ENCODE measurements around the gene PNKP.

PNKP gene

DNA sequence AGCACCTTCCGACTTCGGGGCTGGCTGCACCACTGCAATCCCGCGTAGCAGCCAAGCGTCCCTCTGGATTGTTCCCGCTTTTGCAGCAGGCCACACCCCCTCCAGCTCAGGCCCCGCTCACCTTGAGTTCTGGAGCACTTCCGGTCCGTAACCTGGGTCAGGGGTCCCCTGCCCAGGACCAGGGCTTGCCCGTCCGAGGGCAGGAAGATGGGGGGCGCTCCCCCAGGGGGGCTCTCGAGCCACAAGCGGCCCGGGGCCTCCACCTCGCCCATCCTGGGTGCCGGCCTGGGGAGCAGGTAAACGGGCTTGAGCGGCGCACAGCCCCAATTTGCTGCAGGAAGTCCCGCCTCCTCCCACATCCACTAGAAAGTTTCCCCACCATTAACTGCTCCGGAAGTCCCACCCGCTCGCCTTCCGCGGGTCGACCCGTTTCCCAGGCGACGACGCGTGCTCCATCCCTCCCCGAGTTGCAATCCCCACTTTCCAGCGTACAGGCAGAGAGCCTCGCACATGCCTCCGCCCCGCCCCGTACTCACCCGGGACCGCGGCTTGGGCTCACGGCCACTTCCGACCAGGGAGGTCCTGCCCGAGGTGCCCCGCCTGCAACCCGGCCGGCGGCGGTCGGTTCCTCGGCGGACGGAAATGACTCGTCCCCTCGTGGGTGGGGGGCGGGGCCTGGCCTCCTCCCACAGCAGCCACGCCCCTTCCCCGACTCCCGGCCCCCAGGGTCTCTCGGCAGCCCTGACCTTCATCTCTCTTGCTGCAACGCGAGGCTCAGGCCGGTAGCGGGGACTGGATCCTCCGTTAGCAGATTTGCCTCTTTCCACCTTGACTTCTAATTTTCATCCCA, at the start of gene PNKP:
Gene PNKP, minus strand, starts transcription at position 644 of the 850 bp plus-strand sequence. Its CDS starts 372 bp downstream, at position 272.
- DNase-seq: peak; percentile 91

DNA sequence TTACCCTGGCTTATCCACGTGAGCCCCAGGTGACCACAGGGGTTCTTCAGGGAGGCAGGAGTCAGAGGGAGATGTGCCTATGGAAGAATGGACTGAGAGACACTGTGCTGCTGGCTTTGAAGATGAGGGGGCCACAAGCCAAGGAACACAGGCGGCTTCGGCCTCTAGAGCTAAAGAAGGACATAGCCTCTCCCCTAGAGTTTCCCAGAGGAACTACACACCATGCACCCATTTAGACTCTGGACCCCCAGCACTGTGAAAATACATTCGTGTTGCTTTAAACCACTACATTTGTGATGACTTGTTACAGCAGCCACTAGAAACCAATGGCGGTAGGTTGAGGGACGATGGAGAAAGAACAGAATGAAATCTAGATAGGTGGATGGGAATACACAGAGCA, 47.9 kb upstream of the PNKP start:
- no peak for DNase-seq

DNA sequence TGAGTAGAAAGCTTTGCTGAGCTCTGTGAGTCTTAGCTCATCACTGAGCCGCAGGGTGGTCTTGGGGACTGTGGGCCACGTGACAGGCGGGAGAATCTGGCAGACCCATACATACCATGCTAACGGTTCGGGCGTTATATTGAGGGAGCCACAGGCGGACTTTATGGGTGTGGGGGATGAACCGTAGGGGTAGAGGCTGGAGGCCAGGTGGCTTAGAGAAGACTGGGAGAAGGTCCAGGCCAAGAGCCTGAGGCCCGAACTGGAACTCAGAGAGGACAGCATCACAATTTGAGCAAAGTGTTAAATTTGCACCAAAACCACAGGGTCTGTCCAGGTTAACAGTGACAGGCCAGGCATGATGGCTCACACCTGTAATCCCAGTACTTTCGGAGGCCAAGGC, 46.3 kb upstream of the PNKP start:
- DNase-seq: no peak

DNA sequence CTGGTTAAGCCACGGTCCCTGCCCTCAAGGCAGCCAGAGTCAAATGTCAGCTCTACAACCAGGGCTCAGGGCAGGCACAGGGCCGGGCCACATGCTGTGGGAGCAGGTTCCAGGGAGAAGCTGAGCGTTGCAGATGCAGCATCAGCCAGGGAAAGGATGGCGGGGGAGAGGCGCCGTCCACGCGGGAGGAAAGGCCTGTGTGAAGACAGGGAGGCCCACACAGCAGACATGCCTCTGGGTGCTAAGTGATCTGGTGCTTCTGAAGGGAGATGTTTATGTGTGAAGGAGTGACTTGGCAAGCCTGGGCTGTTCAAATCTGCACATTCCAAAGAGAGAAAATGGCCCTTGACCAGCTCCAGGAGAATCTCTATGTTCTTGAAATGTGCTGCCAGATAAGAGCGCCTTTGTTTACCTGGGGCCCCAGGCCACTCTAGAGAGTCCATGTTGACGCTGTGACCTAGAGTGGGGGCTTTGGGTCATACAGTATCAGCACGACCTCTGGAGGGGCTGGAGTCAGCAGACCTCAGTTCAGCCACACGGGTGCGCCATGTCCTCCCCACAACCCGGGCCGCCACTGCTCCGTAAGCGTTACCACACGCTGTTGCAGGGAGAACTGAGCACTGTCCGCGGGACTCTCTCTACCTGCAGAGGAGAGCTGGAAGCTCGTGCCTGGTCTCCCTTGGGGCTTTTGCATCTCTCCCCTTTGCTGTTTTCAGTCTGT, 45.7 kb upstream of the PNKP start:
- no peak for DNase-seq

DNA sequence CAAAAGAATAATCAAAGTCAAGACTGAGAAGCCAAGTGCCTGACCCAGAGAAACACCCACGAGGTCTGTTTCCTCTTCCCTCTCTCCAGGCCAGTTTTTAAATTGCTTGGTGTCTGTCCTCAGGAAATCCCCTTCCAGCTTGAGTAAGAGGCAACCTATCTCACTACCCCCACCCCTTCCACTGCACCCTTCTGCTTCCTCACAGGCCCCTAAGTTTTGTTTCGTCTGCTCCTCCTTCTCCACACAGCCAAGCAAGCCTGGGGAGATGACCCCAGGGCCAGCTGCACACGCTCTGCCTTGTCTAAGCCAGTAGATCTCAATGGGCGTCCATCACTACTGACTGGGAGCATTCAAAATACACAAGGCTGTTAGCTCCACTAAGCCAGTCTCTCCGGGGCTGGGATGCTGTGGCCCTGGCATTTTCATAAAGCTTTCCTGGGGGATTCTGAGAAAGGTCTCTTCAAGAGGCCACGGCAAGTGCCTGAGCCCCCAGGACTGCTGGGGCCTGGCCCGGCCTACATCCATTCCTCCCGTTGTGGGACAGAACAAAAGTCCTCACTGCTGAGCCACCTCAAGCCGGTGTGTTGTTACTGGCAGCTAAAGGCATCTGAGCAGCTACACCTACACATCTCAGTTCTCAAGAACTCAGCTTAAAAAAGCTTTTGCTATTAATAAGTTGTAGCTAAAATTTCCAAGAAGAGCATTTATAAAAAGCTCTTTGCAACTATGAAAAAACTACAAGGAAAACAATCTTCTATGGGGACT, 44.2 kb upstream of the PNKP start:
- no peak for DNase-seq

DNA sequence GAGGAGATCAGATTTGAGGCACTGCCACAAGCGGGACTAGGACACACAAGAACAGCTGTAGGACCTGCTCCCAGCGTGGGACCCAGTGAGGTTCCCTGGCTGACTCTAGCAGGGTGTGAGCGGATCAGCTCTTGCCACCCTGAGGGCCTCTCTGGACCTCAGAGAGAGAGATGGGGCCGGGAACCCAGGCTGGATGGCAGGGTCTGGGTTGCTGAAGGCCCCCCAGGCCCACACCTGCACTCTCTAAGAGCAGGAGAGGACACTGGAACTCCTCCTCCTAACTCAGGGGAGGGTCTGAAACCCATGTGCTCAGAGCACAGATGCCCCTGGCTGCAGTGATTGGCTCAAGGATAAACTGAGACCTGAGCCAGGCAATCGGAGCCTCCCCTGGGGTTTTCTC, 42.8 kb upstream of the PNKP start:
- DNase-seq: no peak

DNA sequence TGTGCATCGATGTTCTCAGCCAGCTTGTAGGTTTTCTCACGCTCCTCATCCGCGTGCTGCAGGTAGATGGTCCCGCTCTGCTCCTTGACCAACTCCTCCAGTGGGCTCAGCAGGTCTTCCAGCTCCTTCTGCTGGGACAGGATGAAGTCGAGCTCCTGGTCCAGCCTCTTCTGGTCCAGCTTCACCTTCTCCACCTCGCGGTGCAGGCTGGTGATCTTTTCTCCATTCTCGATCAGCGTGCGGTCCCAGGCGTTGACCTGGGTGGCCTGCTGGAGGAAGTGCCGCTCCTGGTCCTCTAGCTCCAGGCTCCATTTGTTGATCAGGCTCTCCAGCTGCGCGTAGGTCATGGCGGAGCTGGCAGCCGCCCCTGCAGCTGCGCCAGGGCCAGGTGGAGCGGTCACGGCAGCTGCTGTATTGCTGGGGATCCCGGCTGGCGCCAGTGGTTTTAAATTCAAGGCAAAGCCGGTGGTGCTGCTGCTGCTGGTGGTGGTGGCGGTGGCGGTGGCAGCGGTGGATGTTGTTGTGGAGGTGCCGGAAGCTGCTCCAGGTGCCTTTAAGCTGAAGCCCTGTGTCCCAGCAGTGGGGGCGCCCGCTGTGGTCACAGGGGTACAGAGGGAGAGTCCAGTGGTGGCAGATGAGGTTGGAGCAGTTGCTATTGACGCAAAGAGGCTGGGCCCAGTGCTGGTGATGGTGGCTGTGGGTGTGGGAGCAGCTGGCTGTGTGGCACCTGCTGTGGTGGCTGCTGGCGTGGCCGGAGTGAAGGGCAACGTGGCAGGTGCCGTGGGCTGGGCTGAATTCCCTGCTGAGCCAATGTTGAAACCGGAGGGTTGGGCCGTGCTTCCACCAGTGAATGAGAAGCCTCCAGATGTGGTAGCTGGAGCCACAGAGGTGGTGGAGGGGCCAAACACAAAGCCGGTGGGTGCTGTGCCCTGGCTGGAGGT, 41.4 kb upstream of the PNKP start:
- no peak for DNase-seq

DNA sequence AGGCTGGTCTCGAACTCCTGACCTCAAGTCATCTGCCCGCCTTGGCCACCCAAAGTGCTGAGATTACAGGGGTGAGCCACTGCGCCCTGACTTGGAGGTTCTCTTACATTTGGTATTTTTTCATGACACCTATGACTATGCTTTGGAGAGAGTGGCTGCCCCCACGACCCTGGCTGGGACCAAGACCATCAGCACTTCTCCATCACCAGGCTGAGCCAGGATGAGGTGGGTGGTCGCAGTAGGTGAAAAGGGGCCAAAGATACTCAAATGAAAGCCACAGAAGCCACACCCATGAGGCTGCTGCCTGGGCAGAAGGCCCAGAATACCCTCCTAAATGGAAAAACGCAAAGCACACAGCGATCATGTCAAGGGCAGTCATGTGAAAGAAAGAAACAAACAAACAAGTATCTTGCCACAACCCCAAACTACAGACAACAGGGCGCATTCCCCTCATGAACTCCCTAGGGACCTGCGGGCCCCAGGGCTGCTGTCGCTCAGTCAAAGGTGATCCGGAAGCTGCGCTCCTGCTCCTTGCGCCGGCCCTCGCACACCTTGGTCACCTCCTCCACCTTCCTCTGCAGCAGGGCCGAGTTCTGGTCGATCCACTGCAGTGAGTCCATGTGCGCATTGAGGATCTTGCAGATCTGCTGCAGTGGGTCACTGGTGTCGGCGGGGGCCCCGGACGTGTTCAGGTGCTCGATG, 40.5 kb upstream of the PNKP start:
- DNase-seq: no peak

DNA sequence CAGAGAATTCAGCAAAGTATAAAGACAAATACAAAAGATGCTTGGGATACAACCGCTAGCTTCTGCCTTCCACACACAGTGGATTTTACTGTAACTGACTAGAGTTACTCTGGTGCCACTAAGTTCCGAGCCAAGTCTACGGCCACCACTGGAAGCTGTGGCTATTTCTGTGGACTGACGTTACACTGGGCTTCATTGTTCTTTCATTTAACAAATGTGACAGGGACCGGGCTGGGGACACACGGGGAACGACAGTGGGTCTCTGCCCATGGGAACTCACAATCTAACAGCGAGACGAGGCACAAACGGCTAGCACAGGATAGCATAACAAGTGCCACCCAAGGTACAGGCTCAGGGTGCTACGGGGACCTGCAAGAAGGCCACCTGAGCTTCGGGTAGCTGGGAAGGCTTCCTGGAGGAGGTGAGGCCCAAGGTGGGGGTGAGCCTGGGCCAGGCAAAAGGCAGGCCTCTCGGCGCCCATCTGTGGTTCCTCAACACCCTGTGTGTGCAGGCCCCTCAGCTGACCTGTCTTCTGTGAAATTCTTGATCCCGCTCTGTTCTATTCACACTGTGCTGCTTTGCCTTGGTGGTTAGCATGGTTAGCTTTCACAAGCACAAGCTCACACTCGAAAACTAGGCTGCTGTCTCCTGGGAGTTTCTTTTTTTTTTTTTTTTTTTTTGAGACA, 39.6 kb upstream of the PNKP start:
- no peak for DNase-seq

DNA sequence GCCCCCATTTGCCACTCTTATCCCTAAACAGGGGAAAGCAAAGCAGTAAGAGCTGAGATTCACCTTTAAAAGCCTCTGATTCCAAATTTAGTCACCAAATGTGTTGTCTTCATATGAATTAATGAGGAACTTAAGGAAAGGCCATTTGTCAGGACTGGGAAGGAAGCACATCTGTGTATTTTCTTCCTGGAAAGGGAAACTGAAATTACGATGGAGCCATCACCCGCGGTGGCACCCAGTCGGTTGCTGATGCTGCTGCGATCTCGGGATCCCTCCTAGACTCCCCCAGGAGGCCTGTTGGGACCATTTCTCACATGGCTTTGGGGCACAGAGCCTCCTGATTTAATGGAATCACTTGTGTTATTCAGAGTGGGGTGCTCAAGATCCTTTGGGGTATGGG, 36.8 kb upstream of the PNKP start:
- DNase-seq: no peak

DNA sequence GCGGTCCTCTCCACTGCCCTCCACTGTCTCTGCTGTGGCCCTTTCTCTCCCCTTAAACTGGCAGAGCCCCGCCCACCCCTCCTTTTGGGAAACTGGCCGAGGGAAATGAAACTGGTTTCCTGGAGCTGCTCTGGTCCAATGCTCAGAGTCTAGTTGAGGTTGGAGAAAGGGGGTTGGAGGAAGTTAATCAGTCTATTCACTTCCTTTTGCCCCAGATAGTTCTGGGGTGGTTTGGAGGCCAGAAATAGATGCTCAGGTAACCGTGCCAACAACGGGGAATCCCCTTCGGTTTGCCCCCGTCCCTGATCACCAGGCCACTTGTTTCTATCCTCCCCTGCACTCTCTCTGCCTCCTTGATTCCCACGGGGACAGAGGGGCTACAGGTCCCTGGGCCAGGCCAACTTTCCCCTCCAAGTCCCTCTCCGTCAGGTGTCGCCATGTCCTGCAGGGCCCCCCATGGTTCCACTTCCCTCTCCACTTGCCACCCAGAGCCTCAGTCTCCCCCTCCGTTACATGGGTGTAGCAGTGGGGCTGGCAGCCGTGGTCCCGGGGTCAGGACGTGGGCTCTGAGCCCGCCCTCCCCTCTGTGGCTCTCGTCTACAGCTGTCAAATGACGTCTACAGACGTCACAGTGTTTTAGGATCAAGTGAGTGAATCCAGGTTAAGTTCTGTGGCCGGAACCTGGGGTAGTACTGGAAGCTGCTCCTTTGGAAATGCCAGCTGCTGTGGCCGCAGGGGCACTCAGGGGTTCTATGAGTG, 29.7 kb upstream of the PNKP start, which contains the start of gene IL4I1:
Gene IL4I1, minus strand, starts transcription at position 25 of the 759 bp plus-strand sequence. CDS start 727 bp downstream, outside the sequence.
- peak; percentile 13 for DNase-seq

DNA sequence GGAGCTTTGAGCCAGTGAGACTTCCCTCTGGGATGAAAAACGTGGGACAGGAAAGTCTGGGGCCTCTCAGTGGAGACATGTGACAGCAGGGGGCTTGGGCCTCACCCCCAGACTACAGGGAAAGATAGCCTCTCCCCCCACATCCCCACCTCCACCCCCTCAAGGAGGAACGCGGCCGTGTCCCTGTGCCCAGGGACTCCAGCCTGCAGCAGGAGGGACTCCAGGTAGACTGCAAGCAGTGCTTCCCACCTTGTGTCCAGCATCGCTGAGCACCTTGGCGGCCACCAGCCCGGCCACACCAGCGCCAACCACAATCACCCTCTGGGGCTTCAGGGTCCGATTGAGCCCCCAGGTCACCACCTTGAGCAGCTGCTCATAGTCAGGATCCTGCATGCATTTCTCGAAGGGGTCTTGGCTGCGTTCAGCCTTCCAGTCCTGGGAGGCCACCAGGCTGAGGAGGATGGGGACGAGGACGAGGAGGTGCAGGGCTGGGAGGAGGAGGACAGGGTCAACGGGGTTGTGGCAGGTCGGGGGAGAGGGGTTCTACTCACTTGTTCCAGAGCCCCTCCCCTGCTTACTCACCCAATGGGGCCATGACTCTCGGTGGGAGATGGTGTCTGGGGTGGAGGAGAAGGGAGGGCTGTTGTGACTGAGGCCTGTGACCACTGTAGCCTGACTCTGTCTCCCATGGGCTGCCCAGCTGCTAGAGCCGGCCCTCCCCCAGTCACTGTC, 28.4 kb upstream of the PNKP start:
- no peak for DNase-seq

DNA sequence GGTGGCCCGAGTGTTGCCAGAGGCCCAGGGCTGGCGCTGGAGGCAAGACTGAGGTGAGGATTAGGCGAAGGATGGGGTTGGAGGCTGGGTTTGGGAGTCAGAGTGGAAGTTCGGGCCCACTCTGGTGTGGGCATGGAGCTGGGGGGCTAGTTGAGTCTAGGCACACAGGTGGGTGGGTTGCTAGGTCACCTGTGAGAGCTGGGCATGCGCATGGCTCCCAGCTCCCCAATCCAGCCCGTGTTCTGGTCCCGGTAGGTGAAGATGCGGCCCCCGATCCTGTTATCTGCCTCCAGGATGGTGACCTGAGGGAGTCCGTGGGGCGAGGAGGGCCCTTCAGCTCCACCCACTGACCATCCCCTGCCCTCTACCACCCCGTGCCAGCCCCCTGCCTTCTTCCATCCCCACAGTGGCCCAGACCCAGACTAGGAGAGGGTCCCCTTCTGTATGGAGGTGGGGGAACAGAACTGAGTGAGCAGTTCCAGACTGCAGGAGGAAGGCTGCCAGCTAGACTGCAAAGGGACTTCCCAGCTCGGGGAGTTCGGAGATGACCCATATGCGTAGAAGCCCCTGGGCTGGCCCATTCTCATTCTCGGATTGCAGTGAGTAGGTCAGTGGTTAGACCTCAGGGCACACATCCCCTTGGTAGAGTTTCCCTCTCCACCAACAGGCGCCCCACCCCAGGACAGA, 27.6 kb upstream of the PNKP start:
- no peak for DNase-seq

DNA sequence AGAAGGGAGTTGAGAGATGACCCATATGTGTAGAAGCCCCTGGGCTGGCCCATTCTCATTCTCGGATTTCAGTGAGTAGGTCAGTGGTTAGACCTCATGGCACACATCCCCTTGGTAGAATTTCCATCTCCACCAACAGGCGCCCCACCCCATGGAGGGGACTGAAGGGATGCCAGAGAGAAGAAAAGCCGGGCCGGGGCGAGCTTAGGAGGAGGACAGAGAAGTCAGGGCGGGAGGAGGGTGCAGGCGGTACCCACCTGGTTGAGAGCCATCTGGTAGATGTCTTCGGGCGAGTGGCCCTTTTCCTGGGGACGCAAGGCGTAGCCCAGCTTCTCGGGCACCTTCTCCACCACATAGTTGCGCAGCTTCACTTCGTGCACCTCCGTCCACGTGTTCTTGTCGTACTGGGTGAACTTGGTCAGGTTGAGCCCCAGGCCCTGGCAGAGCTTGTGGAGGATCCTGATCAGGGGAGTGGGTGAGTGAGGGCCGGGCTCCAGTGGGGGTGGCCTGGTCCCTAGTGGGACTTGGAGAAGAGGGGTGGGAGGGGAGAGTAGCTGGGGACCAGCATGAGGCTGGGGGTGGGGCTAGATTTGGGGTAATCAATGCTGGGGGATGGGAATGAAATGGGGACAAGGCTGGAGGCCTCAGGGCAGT, 26.8 kb upstream of the PNKP start:
- DNase-seq: no peak

DNA sequence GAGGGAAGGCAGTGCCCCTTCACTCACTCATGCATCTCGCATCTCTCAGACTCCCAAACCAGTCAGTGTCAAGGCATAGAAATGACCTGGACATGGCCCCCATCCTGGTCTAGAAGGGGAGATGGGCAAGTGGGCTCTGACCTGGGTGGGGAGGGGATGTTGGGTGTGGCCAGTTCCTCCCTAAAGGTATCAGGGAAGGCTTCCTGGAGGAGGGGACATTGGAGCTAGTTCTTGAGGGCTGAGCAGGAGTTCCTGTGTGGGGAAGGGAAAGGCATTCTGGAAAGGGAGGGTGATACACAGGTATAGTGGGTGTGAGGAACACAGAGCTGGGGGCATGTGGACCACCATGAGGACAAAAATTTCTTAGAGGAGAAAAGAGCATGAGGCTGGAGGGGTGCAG, 25.3 kb upstream of the PNKP start:
- DNase-seq: no peak

DNA sequence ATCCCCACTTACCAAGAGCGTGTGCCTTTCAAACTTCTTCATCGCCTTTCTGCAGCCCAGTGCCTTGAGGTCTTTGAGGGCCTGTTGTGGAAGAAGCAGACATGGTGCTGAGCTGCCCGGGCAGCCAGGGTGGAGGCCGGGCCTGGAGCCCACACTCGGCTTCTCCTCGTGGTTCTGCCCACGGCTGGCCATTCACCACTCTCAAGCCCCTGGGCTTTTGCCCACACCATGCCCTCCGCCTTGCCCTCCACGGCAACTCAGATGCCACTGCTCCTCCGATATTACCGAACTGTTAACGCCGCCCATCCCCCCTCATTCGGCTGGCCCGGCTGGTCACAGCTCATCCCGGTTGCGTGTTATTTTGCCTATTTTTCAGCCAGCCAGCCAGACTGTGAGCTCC, 24.0 kb upstream of the PNKP start:
- DNase-seq: no peak

DNA sequence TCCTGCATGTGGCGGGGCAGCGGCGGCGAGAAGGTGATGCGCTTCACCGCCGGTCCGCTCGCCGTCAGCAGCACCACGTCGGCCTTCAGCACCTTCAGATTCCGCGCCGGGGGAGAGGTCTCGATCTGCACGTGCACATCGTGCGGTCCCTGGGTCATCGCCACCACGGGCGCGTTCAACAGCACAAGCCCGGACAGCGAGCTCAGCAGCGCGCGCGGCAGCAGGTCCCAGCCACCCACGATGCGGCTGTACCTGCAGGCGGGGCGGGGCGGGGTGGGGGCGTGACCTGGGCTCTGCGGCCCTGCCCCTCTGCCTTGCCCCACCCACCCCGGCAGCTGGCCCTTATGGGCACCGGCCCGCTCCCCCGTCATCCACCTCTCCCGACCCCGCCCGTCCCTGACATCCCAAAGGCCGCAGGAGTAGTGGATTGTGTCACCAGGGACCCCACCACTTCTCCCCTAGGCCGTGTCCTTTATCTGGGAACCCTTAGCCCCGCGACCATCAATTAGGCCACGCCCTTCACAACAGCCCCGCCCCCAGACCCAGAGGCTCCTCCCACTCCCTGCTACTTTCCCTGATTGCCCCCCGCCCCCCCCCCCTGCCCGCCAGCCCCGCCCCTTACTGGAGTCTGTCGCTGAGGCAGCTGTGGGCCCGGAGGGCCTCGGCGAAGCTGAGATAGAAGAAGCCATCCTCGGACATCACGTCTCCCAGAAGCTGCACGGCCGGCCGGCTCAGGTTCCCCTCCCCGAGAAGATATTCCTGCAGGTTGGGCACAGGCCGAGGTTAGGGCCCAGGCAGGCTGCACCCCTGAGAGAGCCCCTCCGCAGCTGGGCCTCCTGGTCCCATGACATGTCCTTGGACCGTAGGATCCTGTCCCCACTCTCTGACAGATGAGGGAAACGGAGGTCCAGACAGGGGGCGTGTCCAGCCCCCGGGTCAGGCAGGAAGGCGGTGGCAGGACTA, 23.3 kb upstream of the PNKP start:
- no peak for DNase-seq
